GM19395 (cell line): ENCODE data around the gene UGT2B17.

ENCODE experiments used
- ATAC-seq: cut with Tn5 transposase; IDR thresholded peaks from one replicate; pipeline ENCODE4 v1.9.1; 2021; ENCODE audit warnings: mild to moderate bottlenecking, moderate library complexity; ENCODE audit not compliant: unreplicated experiment

The UGT2B17 gene

GRCh38 chr4:68490826-68491457 lies 85.2 kb downstream of the UGT2B17 start:
- no peak for ATAC-seq

GRCh38 chr4:68489338-68489737 lies 86.8 kb downstream of the UGT2B17 start:
- ATAC-seq, result no peak
